BJ (cell line): ENCODE results near the gene ITFG1. TPM values are rescaled to one million over a fixed set of nuclear protein-coding genes. Genes with fewer than 3 reads are reported as not detected.

ENCODE experiments used
- CTCF ChIA-PET: fragments of 350-600 bp; formaldehyde crosslinking; extraction: SDS; loops from one replicate; lab custom pipeline; 2021; ENCODE audit warnings: antibody characterized with exemption, inconsistent platforms; lab: Yijun Ruan, JAX
- POLR2A ChIA-PET: fragments of 300-600 bp; sonication (Branson Sonifier 250); formaldehyde crosslinking; extraction: SDS; loops from one replicate; lab custom pipeline; 2021; ENCODE audit warnings: antibody characterized with exemption; lab: Charles Lee
- DNase-seq: peaks from one replicate; pipeline ENCODE4 v3.0.0-alpha.2; 2011; ENCODE audit warnings: low read depth
- H3K27me3 ChIP-seq: 2 replicates; pipeline ENCODE4 v1.6.0; 2011; ENCODE audit warnings: low read length; ENCODE audit not compliant: control insufficient read depth, insufficient read depth
- H3K36me3 ChIP-seq: 2 replicates; pipeline ENCODE4 v1.5.1; 2011; ENCODE audit warnings: low read length; ENCODE audit not compliant: control insufficient read depth, insufficient read depth
- H3K4me3 ChIP-seq: 2 replicates; pipeline ENCODE4 v1.5.1; 2011; ENCODE audit warnings: low read depth, mild to moderate bottlenecking, control low read depth, low read length
- polyA plus RNA-seq: library from polyadenylated mRNA; depleted of rRNA; stranded (reverse); fragments of >200 nt; gene quantifications from 2 replicates; pipeline ENCODE4 v1.2.3, GENCODE V29; 2011
- TF ChIP-seq, protein P1 (sequence below): IDR thresholded peaks from 2 replicates; pipeline ENCODE4 v1.5.1; 2011; ENCODE audit warnings: low read depth, mild to moderate bottlenecking, control low read depth, inconsistent platforms, low read length, moderate library complexity; ENCODE audit not compliant: insufficient read depth

Gene ITFG1
- polyA plus RNA-seq, 1 experiment = 47.5 TPM

GRCh38 chr16:47284999-47285398, 175.9 kb downstream of the ITFG1 start:
- no peak for DNase-seq
- TF ChIP-seq, protein P1, sequence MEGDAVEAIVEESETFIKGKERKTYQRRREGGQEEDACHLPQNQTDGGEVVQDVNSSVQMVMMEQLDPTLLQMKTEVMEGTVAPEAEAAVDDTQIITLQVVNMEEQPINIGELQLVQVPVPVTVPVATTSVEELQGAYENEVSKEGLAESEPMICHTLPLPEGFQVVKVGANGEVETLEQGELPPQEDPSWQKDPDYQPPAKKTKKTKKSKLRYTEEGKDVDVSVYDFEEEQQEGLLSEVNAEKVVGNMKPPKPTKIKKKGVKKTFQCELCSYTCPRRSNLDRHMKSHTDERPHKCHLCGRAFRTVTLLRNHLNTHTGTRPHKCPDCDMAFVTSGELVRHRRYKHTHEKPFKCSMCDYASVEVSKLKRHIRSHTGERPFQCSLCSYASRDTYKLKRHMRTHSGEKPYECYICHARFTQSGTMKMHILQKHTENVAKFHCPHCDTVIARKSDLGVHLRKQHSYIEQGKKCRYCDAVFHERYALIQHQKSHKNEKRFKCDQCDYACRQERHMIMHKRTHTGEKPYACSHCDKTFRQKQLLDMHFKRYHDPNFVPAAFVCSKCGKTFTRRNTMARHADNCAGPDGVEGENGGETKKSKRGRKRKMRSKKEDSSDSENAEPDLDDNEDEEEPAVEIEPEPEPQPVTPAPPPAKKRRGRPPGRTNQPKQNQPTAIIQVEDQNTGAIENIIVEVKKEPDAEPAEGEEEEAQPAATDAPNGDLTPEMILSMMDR = no peak
- POLR2A ChIA-PET = no interaction called here

DNA sequence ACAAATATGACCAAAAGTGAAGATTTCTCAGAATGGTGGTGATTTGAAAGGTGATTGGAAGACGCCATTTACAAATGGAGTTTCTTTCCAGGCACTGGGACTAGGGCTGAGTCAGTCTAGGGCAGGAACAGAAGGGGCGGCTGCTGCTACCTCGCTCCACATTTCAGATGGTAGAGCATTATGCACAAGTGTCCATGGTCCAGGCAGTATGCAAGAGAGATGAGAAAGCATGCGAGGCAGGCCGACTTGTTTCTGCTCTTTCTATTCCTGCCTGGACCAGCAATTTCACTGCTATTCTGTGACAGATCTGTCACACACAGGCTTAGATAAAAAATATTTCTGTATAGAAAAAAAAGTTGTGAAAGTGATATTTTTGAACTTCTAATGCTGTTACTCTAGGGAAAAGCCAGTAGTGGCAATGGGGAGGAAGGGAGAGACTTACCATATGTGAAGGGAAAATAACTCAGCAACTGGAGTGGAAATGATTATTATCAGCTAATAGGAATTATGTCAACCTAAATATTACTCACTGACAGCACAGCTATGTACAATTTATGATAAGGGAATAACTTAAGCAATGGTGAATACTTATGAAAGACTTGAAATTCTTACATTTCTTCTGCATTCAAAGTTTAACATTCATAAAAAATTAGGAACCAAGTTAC, 182.4 kb downstream of the ITFG1 start:
- Histone ChIP-seq H3K36me3 (no peaks in the 10 kb centered on the region), H3K27me3 (no peaks in the 10 kb centered on the region), H3K4me3 (no peak overlapping the region)
- ChIA-PET POLR2A (no interaction called here), CTCF (no interaction called here)
- TF ChIP-seq, protein P1 = no peak
- no peak for DNase-seq

More at GRCh38 chr16:47284999-47285398, 175.9 kb downstream of the ITFG1 start:
- CTCF ChIA-PET = no interaction called here
- Histone ChIP-seq H3K36me3 (no peaks in the 10 kb centered on the region), H3K4me3 (no peak overlapping the region), H3K27me3 (no peaks in the 10 kb centered on the region)

DNA sequence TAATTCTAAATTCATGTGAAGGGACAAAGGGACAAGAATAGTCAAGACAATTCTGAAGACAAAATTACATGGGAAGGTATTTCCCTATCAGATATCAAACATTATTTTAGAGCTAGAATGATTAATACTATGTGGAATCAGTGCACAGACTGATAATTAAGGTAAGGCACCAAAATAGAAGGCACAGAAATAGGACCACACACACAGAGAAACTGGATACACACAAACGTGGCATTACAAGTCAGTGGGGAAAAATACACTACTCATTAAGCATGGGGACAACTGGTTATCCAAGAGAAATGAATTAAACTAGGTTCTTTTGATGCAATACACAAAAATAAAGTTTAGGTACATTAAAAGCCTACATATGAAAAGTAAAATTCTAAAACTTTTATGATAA, 184.3 kb downstream of the ITFG1 start:
- DNase-seq = no peak
- no peaks in the 10 kb centered on the region for H3K27me3 ChIP-seq
- ChIA-PET POLR2A (no interaction called here), CTCF (no interaction called here)
- no peaks in the 10 kb centered on the region for H3K36me3 ChIP-seq
- TF ChIP-seq, protein P1 = no peak
- no peak overlapping the region for H3K4me3 ChIP-seq

DNA sequence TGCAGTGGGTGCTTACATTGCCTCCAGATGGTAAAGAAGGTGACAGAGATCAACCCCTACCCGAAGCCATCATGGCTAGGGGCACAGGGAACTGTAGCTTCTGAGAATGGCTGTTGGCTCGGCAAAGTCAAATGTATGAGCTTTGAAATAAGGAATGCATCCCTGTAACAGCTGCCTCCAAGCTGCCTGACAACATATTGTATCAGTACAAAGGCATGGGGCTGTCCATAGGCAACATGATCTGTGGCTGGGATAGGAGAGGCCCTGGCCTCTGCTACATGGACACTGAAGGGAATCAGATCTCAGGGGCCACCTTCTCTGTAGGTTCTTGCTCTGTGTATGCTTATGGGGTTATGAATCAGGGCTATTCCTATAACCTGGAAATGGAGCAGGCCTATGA, 197.9 kb downstream of the ITFG1 start:
- CTCF ChIA-PET = no interaction called here
- POLR2A ChIA-PET = no interaction called here
- TF ChIP-seq, protein P1 = no peak
- H3K4me3 ChIP-seq = no peak overlapping the region
- H3K27me3 ChIP-seq = no peaks in the 10 kb centered on the region
- H3K36me3 ChIP-seq = no peaks in the 10 kb centered on the region
- no peak for DNase-seq

- Histone ChIP-seq H3K4me3 (no peak overlapping the region), H3K36me3 (no peaks in the 10 kb centered on the region), H3K27me3 (no peaks in the 10 kb centered on the region)
- CTCF ChIA-PET = interaction anchor here (1.1 kb wide), 1 partner anchor 12 kb away, joined by 4 read pairs; no protein-coding TSS in a partner anchor
- POLR2A ChIA-PET = no interaction called here
- TF ChIP-seq, protein P1 = no peak
- no peak for DNase-seq
These were observed 200.4 kb downstream of the ITFG1 start for GRCh38 chr16:47260503-47260902.
